DMS153 treated with DMSO at 0.1 percent for 48 hours (cell line): Measurements from ENCODE around the gene SLC17A6.
A peak's percentile ranks its signal among the peaks of the same experiment; 100 is the strongest.

Experiments
- DNase-seq: peaks from one replicate; lab custom pipeline; 2025; ENCODE audit not compliant: unreplicated experiment; lab: John Stamatoyannopoulos, UW

SLC17A6 gene

DNA sequence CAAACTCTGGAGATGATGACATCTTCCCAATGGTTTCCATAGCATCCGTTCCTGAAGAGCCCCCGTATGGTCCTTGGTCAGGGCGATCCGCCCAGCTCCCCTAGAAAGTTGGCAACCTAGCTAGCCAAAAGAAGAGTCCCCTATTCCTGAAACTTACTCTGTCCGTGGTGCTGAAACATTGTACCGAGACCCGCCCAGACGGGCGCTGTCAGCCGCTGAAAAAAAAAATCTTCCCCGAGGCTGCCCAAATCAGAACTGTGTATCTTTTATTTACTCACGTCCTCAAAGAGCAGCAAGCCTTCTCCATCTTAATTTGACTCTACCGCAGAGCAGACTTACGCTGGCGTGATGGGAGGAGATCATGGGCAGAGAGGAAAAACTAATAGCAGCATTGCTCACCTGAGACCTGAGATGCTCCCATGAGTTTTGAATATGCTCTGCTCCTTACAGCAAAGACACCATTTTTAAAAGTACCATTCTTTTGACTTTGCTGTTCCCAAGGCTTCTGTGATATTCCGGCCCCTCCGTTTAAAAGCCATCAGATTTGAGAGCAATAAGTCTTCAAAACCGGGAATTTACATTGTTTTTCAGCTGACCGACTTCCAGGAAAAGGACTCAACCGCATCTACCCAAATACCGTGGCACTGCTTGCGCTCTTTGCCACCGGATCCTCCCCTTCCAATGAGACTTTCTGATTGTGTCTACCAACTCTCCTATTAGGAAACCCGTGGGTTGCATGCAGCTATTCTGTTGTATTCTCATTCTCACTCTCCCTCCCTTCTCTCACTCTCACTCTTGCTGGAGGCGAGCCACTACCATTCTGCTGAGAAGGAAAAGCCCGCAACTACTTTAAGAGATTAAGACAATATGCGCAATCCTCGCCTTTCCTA lies at the start of gene SLC17A6:
SLC17A6 (plus strand) TSS at position 786 of the 890 bp plus-strand sequence. CDS start 153 bp downstream, outside the sequence.
- DNase-seq, result peak; percentile 16

DNA sequence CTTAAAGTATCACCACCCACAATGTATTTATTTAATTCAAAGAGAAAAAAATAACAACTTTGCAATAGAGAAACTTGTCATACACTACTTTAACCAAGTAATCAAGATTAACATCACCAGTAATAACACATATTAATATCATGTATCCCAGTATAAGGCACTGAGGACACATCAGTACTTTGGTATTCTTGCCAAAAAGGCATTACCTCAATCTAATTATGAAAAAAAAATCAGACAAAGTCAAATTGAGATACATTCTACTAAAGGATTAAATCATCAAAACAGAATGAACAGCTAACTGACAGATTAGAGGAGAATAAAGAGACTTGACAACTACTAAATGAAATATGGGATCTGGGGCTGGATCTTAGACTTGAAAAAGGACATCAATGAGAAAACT lies 35.8 kb upstream of the SLC17A6 start:
- no peak for DNase-seq

DNA sequence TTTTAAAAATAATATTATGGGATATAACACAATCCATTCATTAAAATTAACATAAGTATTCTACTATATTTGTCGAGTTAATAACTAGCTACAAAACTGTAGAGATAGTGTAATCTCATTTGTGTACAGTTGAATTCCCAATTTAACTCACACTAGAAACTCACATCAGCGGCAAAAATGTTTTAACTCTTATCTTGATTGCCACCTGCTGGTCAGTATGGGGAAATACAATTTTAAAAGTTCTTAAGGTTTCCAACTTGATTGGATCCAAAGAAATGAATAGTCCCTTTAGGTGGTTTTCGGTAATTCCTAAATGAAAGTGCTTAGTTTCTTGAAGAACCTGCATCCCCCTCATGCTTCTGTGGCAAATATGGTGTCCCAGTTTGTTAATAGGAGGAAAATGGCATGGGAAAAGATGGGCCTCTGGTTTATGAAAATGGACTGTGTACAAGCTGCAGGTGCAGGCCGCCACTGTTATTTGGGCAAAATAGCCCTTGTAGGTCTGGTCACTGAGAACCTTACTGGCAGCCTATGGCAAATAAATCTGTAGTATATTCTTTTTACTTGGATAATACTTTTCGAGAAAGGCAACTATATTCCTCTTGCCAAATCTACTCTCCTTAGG lies 33.7 kb upstream of the SLC17A6 start:
- peak; percentile 43 for DNase-seq

DNA sequence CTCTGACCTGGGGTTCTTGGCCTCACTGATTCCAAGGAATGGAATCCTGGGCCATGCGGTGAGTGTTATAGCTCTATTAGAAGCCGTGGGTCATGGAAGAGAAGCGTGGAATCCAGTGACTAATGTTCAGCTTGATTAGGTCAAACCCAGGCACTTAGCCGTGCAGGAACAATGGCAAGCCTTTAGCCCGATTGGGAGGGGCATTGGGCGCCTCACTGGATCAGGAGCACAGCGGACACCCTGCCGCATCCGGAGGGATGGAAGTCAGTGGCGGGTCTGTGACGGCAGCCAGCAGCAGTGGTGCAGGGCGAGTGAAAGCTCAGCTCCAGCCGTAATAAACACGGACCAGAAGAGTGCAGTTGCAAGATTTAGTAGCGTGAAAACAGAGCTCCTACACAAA lies 20.5 kb upstream of the SLC17A6 start:
- no peak for DNase-seq

DNA sequence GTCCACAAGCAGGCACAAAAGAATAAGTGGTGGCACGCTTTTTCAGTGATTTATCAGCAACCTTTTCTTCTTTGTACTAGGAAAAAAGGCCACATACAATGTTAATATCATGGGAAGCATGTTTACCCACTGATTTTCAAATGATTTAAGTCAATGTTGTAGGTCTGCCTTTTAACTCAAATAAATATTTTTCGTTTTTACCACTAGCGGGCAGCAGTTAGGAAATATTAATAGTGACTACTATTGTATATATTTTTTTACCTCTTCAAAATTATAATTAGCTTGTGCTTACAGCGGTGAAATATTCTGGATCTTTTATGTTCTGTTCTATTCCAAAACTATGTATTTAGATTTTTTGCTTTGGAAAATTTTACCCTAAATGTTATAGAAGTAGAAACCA lies 6.4 kb upstream of the SLC17A6 start:
- DNase-seq, result no peak

DNA sequence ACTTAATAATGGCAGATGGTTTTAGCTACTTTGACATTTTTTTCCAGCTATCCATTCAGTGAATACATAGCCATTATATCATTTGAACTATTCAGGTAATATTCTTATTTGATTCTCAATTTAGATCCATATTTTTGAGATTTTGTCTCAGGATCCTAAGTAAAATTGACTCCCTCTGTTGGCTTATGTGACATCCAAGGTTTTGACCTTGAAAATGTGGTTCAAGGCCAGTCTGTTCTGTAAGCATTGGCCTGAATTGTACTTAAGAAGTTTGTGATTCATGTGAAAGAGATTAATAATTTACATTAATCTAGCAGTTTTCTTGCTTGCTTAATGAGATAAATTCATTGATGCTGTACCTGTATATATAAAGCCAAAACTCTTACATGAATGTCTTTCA lies 1.6 kb upstream of the SLC17A6 start:
- no peak for DNase-seq

DNA sequence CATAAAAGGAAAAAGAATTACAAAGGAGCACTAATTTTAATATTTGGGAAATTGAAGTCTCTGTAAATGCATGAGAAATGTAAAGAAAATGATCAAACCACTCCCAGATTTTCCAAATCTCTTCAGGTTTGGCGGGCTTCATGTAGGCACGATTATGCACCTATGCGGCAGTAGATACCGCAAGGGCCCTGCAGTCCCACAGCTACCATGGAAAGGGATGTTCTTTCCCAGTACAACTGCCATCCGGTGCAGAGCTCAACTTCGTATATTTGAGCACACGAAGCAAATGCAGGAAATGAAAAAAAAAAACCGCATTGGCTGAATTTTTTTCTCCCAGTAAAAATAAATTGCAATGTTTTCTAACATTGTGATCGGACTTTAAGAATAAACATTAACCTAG lies 1.4 kb downstream of the SLC17A6 start:
- no peak for DNase-seq

DNA sequence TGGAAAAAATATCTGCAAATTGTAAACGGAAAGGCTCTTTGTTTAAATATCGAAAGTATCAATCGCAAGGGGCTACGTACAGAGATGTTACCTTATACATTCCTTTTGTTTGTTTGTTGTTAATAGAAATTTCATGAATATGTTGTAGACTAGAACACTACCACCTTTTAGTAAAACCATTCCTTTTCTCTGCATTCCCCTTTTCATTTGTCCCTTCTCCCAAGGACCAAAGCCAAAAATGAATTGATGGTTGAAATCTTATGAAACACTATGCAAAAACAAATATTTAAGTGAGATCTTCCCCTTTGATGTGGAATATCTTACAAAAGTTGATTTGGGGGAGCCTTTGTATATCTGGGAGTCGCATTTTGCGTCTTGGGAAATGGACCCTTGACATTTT lies 2.1 kb downstream of the SLC17A6 start:
- no peak for DNase-seq

DNA sequence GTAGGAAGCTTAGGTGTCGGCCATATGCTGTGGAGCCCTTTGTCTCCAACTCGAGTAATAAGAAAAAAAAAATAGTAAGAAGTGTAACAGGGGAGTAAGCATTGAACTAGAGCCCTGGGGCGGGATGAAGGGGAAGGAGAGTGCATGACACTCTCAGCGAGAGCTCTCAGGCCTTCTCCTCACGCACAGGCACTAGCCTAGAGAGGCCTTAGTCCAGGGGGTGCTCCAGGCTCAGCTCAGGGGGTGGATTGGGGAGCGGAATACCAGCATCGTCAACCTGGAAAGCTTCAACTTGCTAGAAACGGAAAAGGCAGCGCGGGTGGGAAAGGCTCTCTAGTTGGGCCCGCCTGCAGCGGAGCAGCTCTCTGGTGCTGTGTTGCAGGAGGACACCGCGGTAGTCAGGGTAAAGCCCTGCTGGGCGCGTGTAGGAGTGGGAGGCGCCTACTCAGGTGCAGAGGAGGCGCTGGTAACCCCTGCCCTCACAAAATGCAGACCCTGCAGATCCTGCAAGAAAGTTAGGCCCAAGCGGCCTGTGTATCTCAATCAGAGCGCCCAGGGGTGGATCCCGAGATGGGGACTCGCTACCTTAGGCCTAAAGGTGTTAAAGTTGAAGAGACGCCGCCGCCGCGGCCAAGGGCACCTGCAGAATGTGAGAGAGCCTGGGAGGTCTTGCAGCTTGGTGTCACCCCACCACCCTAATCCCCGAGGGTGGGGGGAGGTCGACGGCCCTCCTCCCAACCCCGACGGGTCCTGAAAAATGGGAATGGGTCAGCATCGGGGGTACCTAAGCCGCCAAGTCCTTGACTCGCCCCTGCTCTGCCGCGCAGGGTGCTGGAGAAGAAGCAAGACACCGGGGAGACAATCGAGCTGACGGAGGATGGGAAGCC lies 2.8 kb downstream of the SLC17A6 start:
- no peak for DNase-seq

DNA sequence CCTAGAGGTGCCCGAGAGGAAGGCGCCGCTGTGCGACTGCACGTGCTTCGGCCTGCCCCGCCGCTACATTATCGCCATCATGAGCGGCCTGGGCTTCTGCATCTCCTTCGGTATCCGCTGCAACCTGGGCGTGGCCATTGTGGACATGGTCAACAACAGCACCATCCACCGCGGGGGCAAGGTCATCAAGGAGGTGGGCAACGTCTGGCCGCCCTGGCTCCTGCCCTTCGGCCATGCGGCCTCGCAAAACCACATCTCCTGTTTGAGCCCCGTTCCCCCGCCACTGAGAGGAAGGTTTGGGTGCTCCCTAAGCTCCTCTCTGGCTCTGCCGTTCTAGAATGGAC lies 3.4 kb downstream of the SLC17A6 start:
- no peak for DNase-seq

DNA sequence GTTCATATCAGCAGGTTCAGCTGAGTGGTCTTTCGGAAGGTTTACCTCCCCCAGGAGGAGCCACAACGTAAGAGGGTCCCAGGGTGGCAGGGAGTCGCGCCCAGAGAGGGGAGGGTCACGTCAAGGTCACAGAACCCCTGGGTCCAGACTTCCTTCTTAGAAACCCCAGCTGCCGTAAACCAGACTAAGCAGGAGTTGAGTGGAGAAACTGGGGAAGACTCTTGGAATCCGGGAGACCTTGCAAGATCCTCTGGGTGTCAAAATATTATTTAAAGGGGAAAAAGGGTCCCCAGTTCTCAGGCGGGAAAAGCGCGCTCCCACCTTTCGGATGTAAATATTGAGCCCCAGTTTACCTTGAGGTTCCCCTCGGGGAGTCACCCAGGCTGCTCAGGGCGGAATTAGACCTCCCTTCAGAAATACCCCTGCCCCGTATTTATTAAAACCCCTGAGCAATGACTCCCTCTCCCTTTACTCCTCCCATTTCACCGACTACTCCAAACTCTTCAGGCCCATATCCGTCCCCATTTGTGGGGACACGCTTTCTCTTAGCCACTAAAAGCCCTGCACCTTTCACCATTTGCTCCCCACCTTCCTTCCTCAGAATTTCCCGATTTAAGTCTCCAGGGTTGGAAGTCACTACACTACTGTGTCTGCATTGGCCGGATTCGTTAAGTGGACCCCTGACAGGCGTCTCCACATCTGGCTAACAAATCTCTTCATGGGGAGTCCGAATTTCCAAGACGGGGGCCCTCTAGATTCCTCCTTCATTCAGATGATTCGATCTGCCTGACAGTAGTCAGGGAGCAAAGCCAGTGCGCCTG lies 4.2 kb downstream of the SLC17A6 start:
- no peak for DNase-seq

DNA sequence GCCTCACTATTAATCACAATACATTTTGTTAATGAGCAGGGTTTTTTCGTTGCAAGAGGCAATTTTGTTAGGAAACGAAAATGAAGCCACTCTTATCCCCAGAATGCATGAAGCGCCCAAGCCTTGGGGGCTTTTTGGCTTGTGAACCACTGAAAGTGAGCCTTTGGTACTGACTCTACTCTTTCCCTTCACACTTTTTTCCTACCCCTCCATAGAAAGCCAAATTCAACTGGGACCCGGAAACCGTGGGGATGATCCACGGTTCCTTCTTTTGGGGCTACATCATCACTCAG lies 4.8 kb downstream of the SLC17A6 start:
- no peak for DNase-seq

DNA sequence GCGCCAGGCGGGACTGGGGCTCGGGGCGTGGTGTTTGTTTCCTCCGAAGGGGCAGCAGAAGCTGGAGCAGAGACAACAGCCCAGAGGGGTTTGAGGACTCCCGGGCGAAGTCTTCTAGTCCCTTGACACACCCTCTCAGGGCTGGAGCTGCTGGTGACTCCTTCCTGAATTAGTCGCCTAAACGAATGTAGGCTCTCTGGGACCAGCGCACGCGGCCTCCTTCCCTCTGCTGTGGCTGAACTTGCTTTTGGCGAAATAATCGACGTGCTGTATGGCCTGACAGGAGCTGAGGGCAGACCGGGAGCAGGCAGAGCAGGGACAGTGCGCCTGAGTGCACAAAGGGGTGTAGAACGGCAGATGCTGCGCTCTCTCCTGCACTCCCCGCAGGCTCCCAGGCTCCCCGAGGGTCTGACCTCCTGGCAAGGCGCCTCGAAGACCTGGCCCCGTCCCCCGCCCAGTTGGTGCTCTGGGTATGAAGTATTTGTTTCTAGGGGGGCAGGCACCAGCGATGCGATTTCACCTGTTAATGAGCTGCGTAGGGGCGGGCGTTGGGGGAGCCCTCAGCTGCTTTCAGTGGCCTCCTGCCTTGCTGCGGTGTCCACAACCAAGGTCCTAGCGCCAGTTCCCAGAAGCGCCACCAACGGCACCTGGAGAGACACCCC lies 5.3 kb downstream of the SLC17A6 start:
- no peak for DNase-seq

DNA sequence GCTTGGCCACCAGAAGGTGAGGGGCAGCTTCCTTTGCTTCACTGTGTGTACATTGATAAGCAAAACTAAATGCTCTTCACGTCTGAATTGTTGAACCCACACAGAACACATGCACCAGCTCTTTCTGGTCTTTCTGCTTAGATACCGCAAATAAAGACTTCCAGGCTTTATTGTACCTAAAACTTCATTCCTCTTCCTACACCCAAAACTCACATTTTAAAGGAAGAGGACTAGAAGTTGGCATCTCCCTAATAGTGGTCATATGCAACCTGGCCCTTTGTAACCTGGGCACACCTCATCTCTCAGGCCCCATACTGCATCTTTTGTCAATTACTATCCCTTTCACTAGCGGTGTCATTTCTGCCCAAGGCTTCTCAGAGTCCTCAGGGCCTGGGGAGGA lies 5.9 kb downstream of the SLC17A6 start:
- no peak for DNase-seq

DNA sequence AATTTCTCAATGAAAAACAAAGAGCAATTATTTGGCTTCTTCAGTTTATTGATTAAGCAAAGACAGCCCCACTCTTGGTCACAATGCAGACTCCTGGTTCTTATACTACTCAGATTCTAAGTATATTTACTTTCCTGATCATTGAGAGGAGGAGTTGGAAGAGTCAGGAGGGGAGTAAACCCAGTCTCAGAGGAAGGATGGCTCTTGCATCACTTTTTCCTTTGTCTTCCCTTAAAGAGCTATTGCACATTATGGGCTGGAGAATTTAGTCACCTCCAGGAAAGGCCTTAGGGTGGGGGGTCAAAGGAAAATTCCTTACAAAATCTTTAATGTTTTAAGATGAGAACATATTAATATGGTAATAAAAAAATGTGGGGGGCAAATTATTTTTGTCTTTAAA lies 8.1 kb downstream of the SLC17A6 start:
- no peak for DNase-seq

DNA sequence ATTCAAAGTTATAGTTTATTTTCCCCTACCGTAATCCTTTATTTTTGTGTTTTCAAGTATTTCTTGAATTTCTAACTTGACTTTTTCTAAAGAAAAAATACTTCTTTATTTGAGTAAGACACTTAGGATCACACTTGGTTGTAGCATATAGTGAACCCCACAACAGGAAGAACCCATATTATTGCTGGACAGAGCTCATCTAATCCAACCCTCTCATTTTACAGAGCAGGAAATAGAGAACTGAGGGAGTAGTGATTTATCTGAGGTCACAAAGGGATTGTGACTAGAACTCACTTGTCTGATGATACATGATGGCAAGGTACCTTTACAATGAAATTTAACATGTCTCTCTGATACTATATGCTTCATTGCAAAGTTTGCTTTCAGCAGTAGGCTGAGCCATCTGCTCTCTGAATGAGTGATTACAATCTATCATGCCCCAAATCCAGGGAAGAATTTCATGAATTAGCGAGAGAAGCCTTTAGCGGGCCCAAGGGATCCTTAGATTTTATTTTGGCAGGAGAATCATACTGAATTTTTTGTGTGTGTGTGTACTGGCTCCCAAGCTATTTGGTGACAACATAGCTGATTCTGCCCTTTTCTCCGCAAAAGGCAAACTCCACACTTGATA lies 9.8 kb downstream of the SLC17A6 start:
- DNase-seq, result no peak

DNA sequence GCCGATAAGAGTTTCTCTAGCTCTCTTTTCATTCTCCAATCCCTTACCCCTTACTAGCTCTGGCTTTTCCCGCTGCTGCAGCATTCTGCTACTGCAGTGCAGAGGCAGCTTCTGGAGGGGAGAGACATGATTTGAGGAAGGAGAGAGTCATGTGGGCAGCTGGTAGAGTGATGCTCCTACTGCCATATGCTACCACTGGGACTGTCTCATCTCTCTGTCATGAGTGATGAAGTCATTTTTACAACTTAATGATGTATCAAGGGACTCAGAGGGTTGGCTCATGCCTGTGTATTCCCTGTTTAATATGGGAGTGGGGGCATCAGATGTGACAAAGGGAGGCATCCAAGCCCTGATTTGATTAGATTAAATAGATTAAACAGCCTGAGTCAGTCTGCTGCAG lies 11.3 kb downstream of the SLC17A6 start:
- DNase-seq, result no peak

DNA sequence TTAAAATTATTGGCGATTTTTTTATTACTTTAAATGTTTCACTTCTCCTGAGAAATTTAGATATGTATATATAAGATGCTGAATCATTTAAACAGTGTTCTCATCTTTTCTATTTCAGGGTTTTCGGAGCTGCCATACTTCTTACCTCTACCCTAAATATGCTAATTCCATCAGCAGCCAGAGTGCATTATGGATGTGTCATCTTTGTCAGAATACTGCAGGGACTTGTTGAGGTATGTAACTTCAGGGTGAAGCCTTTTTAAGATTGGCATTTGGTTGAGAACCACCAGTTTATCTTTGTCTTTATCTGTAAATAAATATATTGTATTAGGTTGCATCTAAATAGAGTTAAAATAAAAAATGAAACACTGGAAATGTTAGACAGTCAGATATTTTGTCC lies 21.1 kb downstream of the SLC17A6 start:
- no peak for DNase-seq

DNA sequence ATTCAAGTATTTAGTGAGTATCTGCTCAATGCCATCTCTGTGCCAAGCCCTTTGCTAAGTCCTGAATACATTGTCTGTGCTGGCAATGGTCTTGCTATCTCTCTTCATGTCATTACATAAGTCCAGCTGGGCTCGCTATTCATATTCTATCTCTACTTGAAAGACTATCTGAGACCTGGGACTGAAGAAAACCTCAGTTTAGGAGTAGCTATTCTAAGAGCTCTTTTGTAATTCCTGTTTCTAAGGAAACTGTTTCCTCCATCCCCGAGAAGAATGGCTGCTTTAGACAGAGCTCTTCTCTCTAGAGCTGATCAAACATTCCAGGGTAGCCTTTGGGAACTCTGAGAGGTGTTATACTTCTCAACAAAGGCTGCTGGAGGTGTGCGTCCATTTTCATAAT lies 33.0 kb downstream of the SLC17A6 start:
- DNase-seq, result no peak

DNA sequence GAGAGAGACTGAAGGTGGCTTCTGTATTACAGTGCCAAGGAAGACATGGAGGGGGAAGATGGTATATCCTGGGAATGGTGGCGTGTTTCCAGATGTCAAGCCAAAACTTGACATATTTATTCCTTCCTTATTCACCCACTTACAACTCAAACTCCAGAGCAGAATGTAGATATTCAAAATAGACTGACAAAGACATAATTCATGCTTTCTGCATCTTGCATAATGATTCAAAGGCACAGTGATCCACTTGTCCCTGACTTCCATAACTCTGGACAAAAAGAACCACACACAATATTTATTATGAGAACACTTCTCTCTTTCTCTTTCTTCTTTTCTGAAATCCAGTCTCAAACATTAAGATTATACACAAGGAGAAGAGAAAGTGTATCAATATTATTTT lies 48.9 kb downstream of the SLC17A6 start:
- no peak for DNase-seq
